Lower lobe of right lung (tissue), 2 donors: ENCODE measurements around the gene RAD51B. TPM values are rescaled to one million over a fixed set of nuclear protein-coding genes. Genes with fewer than 3 reads are reported as not detected.

Source experiments
- ATAC-seq, 2 donors: fragments of 200-7000 bp; cut with Tn5 transposase; one replicate each; pipeline ENCODE4 v1.9.1; 2020 to 2022; ENCODE audit warnings: mild to moderate bottlenecking in 2 of 2, moderate library complexity in 2 of 2
- DNase-seq: peaks from one replicate; pipeline ENCODE4 v3.0.0-alpha.2; 2020
- H3K27ac ChIP-seq: fragments of 200-600 bp; one replicate; pipeline ENCODE4 v1.8.0; 2022
- H3K27me3 ChIP-seq: fragments of 200-600 bp; one replicate; pipeline ENCODE4 v1.8.0; 2022; ENCODE audit warnings: low read depth
- H3K36me3 ChIP-seq: fragments of 200-600 bp; one replicate; pipeline ENCODE4 v1.8.0; 2022; ENCODE audit warnings: mild to moderate bottlenecking
- H3K4me1 ChIP-seq: fragments of 200-600 bp; one replicate; pipeline ENCODE4 v1.8.0; 2022
- H3K4me3 ChIP-seq: fragments of 200-600 bp; one replicate; pipeline ENCODE4 v1.8.0; 2022; ENCODE audit warnings: mild to moderate bottlenecking
- H3K9me3 ChIP-seq: fragments of 200-600 bp; one replicate; pipeline ENCODE4 v1.8.0; 2022
- intact Hi-C: fragments of 100-400 bp; cut with DNase I; formaldehyde crosslinking; loops from one replicate; pipeline ENCODE4 v1.11.0; 2022
- total RNA-seq: library from RNA; stranded (reverse); fragmentation: NEBNext Ultra II Directional; extraction: Animal tissue kit (Norgen Biotek cat#: 25700); gene quantifications from one replicate; pipeline ENCODE4 v1.2.1, GENCODE V29; 2021
- TF ChIP-seq, protein P1 (sequence below): fragments of 200-600 bp; IDR thresholded peaks from one replicate; pipeline ENCODE4 v1.8.0; 2022; ENCODE audit warnings: antibody characterized with exemption, mild to moderate bottlenecking
- donor health status: DM: no; HTN: yes; CAD: no; lungs with severe emphysema.

The RAD51B gene
- total RNA-seq, 1 donor from 2014 or later, result 22.2 TPM

DNA sequence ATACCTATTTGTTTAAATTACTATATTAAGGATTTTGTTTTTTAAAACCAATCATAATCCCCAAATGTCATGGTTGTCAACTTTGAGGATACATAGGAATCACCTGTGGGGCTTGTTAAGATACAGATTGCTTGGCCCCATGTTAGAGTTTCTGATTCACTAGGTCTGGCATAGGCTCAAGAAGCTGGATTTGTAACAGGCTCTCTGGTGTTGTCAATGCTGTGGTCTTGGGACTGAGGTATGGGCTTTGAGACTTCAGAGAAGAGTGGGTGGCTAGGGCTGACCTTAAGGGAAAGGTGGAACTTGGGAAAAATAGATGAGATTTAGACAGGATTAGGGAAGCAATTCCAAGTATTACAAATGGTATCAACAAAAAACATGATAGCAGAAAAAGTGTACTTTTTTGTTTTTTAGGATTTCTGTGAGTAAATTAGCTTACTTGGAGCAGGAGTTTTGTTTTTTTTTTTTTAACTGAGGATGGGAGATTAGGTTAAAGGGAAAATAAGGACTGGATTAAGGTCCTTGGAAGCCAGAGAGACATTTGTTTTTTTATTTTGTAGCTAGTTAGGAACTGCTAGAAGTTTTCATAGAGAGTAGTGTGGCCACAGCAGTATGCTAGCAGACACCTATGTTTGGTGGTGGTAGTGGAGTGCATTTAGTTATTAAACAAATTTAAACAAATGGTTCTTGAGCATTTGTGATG lies 88.6 kb downstream of the RAD51B start:
- Histone ChIP-seq H3K36me3 (no peaks in the 10 kb centered on the region), H3K4me1 (no peaks in the 10 kb centered on the region), H3K4me3 (no peak overlapping the region), H3K9me3 (no peaks in the 10 kb centered on the region), H3K27ac (no peak overlapping the region), H3K27me3 (no peaks in the 10 kb centered on the region)
- TF ChIP-seq, protein P1, sequence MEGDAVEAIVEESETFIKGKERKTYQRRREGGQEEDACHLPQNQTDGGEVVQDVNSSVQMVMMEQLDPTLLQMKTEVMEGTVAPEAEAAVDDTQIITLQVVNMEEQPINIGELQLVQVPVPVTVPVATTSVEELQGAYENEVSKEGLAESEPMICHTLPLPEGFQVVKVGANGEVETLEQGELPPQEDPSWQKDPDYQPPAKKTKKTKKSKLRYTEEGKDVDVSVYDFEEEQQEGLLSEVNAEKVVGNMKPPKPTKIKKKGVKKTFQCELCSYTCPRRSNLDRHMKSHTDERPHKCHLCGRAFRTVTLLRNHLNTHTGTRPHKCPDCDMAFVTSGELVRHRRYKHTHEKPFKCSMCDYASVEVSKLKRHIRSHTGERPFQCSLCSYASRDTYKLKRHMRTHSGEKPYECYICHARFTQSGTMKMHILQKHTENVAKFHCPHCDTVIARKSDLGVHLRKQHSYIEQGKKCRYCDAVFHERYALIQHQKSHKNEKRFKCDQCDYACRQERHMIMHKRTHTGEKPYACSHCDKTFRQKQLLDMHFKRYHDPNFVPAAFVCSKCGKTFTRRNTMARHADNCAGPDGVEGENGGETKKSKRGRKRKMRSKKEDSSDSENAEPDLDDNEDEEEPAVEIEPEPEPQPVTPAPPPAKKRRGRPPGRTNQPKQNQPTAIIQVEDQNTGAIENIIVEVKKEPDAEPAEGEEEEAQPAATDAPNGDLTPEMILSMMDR, result no peak
- intact Hi-C loops, result no loop called here
- ATAC-seq, result no peak
- no peak for DNase-seq

DNA sequence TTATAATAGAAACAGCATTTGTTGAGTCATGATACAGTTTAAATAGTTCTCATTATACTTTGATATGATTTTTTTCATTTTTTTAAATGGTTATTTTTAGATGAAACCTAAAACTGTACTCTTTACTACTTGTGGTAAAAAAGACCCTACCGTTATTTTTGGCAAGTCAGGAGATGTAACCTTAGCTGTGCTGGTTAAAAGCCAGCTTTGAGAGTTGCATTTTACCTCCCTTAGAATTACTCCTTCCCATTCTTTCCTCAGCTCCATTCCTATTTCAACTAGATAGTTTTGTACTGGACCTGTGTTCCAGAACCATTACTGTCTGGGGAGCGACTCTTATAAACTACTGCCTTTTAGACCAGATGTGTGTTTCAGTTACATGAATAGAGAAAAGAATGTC lies 92.0 kb downstream of the RAD51B start:
- intact Hi-C loops, result no loop called here
- no peak for ATAC-seq
- TF ChIP-seq, protein P1, result no peak
- no peaks in the 10 kb centered on the region for H3K9me3 ChIP-seq
- H3K4me3 ChIP-seq, result no peak overlapping the region
- DNase-seq, result no peak
- no peaks in the 10 kb centered on the region for H3K27me3 ChIP-seq
- no peak overlapping the region for H3K27ac ChIP-seq
- no peaks in the 10 kb centered on the region for H3K4me1 ChIP-seq
- H3K36me3 ChIP-seq, result no peaks in the 10 kb centered on the region

DNA sequence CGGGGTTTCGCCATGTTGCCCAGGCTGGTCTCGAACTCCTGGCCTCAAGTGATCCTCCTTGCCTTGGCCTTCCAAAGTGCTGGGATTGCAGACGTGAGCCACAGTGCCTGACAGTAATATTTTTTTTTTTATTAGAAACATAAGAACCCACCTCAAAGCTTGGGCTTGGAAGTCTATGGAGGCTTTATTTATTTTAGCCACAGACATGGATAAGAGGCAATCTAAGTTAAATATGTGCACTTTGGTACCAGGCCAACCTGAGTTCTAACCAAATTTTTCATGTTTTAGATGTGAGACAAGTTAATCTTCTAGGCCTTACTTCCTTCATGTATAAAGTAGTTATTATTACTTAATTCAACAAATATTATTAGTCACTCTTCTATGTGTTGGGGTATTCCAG lies 96.9 kb downstream of the RAD51B start:
- no peaks in the 10 kb centered on the region for H3K27me3 ChIP-seq
- no peaks in the 10 kb centered on the region for H3K9me3 ChIP-seq
- TF ChIP-seq, protein P1, result no peak
- no peak for ATAC-seq
- H3K4me1 ChIP-seq, result no peaks in the 10 kb centered on the region
- H3K27ac ChIP-seq, result no peak overlapping the region
- DNase-seq, result no peak
- no peaks in the 10 kb centered on the region for H3K36me3 ChIP-seq
- intact Hi-C loops, result no loop called here
- no peak overlapping the region for H3K4me3 ChIP-seq

DNA sequence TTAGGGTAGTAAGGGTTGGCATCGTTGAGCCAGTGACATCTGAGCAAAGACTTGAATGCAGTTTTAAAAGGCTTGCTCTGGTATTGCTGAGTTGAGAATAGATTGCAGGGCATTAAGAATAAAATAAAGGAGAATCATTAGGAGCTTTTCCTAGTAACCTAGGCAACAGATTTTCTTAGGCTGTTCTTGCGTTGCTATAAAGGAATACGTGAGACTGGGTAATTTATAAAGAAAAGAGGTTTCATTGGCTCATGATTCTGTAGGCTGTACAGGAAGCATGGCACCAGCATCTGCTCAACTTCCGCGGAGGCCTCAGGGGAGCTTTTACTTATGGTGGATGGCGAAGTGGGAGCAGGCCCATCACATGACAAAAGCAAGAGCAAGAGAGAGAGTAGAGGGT lies 97.4 kb downstream of the RAD51B start:
- ATAC-seq, result no peak
- no peak overlapping the region for H3K27ac ChIP-seq
- DNase-seq, result no peak
- TF ChIP-seq, protein P1, result no peak
- H3K9me3 ChIP-seq, result no peaks in the 10 kb centered on the region
- no peaks in the 10 kb centered on the region for H3K4me1 ChIP-seq
- H3K4me3 ChIP-seq, result no peak overlapping the region
- no peaks in the 10 kb centered on the region for H3K27me3 ChIP-seq
- intact Hi-C loops, result no loop called here
- H3K36me3 ChIP-seq, result no peaks in the 10 kb centered on the region

DNA sequence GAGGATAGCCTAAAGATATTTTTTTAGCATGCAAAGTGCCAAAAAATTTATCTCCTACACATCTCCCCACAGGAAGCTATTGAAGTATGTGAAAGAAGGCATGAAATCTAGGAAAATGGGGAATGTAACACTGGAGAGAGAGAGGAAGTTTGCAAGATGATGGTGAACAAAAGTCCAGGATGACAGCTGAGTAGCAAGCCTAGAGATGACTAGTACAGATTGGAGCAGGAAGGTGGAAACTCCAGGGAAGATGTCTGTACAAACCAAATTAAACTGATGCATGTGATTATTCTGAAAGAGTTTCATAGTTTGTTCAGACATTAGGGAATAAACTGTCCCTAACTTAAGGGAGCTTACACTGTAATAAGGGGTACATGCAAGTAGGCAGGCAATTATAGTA lies 99.3 kb downstream of the RAD51B start:
- no peak overlapping the region for H3K27ac ChIP-seq
- no peaks in the 10 kb centered on the region for H3K4me1 ChIP-seq
- no peak for DNase-seq
- H3K4me3 ChIP-seq, result no peak overlapping the region
- no peaks in the 10 kb centered on the region for H3K36me3 ChIP-seq
- ATAC-seq, result no peak
- H3K9me3 ChIP-seq, result no peaks in the 10 kb centered on the region
- TF ChIP-seq, protein P1, result no peak
- no peaks in the 10 kb centered on the region for H3K27me3 ChIP-seq
- intact Hi-C loops, result no loop called here
